AG09319 (cell line): ENCODE measurements around the gene SMAD1.

Source experiments
- DNase-seq: peaks from one replicate; pipeline ENCODE4 v3.0.0-alpha.2; 2010; ENCODE audit warnings: low read depth; ENCODE audit errors: extremely low read depth
- CTCF ChIP-seq: IDR thresholded peaks from 2 replicates; pipeline ENCODE4 v1.5.1; 2011; ENCODE audit warnings: low read depth, mild to moderate bottlenecking, inconsistent platforms, low read length, moderate library complexity

SMAD1 gene

GRCh38 chr4:145525291-145525740 lies 43.7 kb downstream of the SMAD1 start:
- DNase-seq, result peak; percentile 39
- no peak for TF ChIP-seq CTCF

GRCh38 chr4:145527773-145528172 lies 46.1 kb downstream of the SMAD1 start:
- no peak for TF ChIP-seq CTCF
- no peak for DNase-seq

GRCh38 chr4:145528601-145529000 lies 46.9 kb downstream of the SMAD1 start:
- no peak for TF ChIP-seq CTCF
- no peak for DNase-seq

GRCh38 chr4:145530189-145530588 lies 48.5 kb downstream of the SMAD1 start:
- no peak for TF ChIP-seq CTCF
- no peak for DNase-seq

GRCh38 chr4:145530662-145531061 lies 49.0 kb downstream of the SMAD1 start:
- no peak for TF ChIP-seq CTCF
- DNase-seq, result no peak

GRCh38 chr4:145531223-145531622 lies 49.6 kb downstream of the SMAD1 start:
- DNase-seq, result no peak
- TF ChIP-seq CTCF, result no peak

- DNase-seq, result no peak
- TF ChIP-seq CTCF, result no peak
Measured at GRCh38 chr4:145531859-145532258, 50.2 kb downstream of the SMAD1 start.
